ENCODE measurements around the gene FAM25G. TPM values are rescaled to one million over a fixed set of nuclear protein-coding genes. Genes with fewer than 3 reads are reported as not detected.
"Not testable (repeated sequence)": the region's sequence is repeated elsewhere in the genome, so short reads cannot be mapped to it uniquely, and the experiment has no call there.

The FAM25G gene
- total RNA-seq, 2 experiments from 2014 or later: not detected

- Mint-ChIP-seq H3K4me1 (no peaks in the 10 kb centered on the region), H3K9me3 (no peaks in the 10 kb centered on the region), H3K4me3 (no peak overlapping the region), H3K36me3 (ENCODE audit: low read depth) (no peaks in the 10 kb centered on the region), H3K27ac (no peak overlapping the region), H3K27me3 (peaks cover 14% of the 10 kb centered on the region)
- CTCF ChIA-PET: no interaction called here
- POLR2A ChIA-PET: no interaction called here
- no peak for DNase-seq
These were observed 34.5 kb downstream of the FAM25G start for GRCh38 chr10:47456794-47457527.

GRCh38 chr10:47456079-47456785 lies 35.3 kb downstream of the FAM25G start:
- ChIA-PET POLR2A (no interaction called here), CTCF (no interaction called here)
- peaks cover 14% of the 10 kb centered on the region for H3K27me3 Mint-ChIP-seq
- no peaks in the 10 kb centered on the region for H3K36me3 Mint-ChIP-seq (ENCODE audit: low read depth)
- no peak for DNase-seq
- H3K27ac Mint-ChIP-seq: no peak overlapping the region
- H3K4me3 Mint-ChIP-seq: no peak overlapping the region
- no peaks in the 10 kb centered on the region for H3K9me3 Mint-ChIP-seq
- no peaks in the 10 kb centered on the region for H3K4me1 Mint-ChIP-seq

GRCh38 chr10:47455350-47456078 lies 36.0 kb downstream of the FAM25G start:
- CTCF ChIA-PET; H3K4me1 Mint-ChIP-seq; H3K9me3 Mint-ChIP-seq; DNase-seq; H3K36me3 Mint-ChIP-seq (ENCODE audit: low read depth); H3K27ac Mint-ChIP-seq; H3K4me3 Mint-ChIP-seq; POLR2A ChIA-PET: not testable (repeated sequence)
- peaks cover 12% of the 10 kb centered on the region for H3K27me3 Mint-ChIP-seq

DNA sequence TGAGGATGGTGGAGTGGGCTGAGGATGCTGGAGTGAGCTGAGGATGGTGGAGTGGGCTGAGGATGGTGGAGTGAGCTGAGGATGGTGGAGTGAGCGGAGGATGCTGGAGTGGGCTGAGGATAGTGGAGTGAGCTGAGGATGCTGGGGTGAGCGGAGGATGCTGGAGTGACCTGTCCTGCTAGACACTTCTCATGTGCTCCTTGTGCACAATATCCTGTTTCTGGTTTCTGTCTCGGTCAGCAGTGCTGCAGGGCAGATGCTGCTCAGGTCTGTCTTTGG lies 36.8 kb downstream of the FAM25G start:
- Mint-ChIP-seq H3K27me3 (peaks cover 12% of the 10 kb centered on the region), H3K4me3 (no peak overlapping the region)

DNA sequence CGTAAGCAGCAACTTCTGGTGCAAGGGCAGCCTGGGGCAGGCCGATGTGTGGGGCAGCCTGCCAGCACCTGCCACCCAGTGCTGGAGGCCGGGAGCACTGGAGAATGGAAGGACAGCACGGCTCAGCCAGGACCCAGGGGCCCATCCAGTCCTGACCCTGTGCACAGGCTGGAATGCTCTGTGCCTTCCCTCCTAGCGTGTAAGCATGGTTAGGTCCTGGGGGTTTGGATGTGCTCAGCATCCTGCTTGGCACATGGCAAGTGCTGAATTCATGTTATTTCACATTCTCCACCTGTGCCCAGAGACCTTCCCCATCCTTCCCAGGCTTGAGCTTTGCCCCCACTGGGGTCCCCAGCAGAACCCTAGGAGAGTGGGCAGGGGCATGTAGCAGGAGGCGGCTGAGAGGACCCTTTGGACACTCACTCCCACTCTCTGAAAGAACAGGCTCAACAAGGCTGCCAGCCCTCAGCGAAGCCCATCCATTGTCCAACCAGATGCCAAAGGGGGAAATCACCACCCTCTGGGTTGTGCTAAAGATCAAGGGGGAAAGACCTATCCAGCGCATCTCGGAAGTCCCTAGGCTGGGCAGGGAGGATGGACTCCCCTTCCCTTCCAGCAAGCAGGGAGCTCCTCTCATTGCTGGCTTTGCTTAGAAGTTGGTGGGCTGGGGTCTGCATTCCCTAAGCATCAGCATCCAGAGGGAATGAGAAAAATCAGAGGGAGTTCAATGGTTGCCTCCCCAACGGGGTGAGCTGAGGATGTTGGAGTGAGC lies 37.3 kb downstream of the FAM25G start:
- POLR2A ChIA-PET: no interaction called here
- Mint-ChIP-seq H3K9me3 (no peaks in the 10 kb centered on the region), H3K4me1 (no peaks in the 10 kb centered on the region), H3K36me3 (ENCODE audit: low read depth) (no peaks in the 10 kb centered on the region), H3K4me3 (no peak overlapping the region), H3K27ac (no peak overlapping the region), H3K27me3 (peaks cover 9% of the 10 kb centered on the region)
- CTCF ChIA-PET: no interaction called here
- DNase-seq: no peak

More for the DNA sequence above, 36.8 kb downstream of the FAM25G start:
- ChIA-PET POLR2A (no interaction called here), CTCF (no interaction called here)
- DNase-seq: no peak
- Mint-ChIP-seq H3K4me1 (no peaks in the 10 kb centered on the region), H3K9me3 (no peaks in the 10 kb centered on the region), H3K27ac (no peak overlapping the region), H3K36me3 (ENCODE audit: low read depth) (no peaks in the 10 kb centered on the region)

DNA sequence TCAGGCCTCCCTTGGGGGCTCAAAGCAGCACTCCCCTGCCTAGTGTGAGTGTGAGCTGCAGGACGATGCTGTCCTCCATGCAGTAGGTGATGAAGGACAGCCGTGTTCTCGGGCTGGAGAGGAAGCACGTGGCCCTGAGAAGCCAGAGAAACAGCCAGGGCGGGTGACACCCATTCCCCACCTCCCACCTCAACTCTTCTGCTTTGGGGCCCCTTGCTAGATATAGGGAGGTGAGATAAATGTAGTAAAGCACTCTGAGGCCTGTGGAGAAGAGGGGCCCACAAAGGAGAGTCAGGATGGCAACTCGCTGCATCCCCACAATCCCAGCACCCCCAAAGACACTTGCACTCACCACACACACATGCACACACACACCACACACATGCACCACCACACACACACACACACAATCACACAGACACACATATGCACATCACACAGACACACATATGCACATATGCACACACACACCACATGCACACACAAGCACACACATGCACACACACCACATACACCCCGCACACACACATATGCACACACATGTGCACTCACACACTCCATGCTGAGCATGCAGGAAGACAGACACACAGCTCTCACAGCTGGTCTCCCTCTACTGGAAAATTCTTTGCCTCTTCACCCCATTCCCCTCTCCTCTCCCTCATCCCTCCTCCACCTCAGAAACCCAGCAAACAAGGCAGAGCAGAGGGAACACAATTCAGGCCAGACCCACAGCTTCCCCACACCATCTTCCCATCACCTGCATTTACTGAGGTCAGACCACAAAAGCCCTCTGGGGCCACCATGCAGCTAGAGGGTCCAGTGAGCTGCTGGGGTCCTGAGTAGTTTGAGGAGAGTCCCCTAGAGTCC lies 38.1 kb downstream of the FAM25G start:
- no peak overlapping the region for H3K4me3 Mint-ChIP-seq
- H3K9me3 Mint-ChIP-seq: no peaks in the 10 kb centered on the region
- POLR2A ChIA-PET: no interaction called here
- H3K36me3 Mint-ChIP-seq (ENCODE audit: low read depth): no peaks in the 10 kb centered on the region
- CTCF ChIA-PET: no interaction called here
- no peak overlapping the region for H3K27ac Mint-ChIP-seq
- no peak for DNase-seq
- peaks cover 3% of the 10 kb centered on the region for H3K4me1 Mint-ChIP-seq
- H3K27me3 Mint-ChIP-seq: peaks cover 5% of the 10 kb centered on the region

- POLR2A ChIA-PET: no interaction called here
- Mint-ChIP-seq H3K4me3 (no peak overlapping the region), H3K27me3 (peaks cover 5% of the 10 kb centered on the region), H3K27ac (no peak overlapping the region), H3K9me3 (no peaks in the 10 kb centered on the region), H3K36me3 (ENCODE audit: low read depth) (no peaks in the 10 kb centered on the region), H3K4me1 (peaks cover 4% of the 10 kb centered on the region)
- CTCF ChIA-PET: no interaction called here
- no peak for DNase-seq
These were observed 38.9 kb downstream of the FAM25G start for GRCh38 chr10:47452495-47453140.

GRCh38 chr10:47451998-47452494 lies 39.5 kb downstream of the FAM25G start:
- ChIA-PET POLR2A (no interaction called here), CTCF (no interaction called here)
- H3K27ac Mint-ChIP-seq: no peak overlapping the region
- DNase-seq: no peak
- no peak overlapping the region for H3K4me3 Mint-ChIP-seq
- H3K27me3 Mint-ChIP-seq: peaks cover 5% of the 10 kb centered on the region
- H3K9me3 Mint-ChIP-seq: no peaks in the 10 kb centered on the region
- H3K4me1 Mint-ChIP-seq: peaks cover 4% of the 10 kb centered on the region
- no peaks in the 10 kb centered on the region for H3K36me3 Mint-ChIP-seq (ENCODE audit: low read depth)

DNA sequence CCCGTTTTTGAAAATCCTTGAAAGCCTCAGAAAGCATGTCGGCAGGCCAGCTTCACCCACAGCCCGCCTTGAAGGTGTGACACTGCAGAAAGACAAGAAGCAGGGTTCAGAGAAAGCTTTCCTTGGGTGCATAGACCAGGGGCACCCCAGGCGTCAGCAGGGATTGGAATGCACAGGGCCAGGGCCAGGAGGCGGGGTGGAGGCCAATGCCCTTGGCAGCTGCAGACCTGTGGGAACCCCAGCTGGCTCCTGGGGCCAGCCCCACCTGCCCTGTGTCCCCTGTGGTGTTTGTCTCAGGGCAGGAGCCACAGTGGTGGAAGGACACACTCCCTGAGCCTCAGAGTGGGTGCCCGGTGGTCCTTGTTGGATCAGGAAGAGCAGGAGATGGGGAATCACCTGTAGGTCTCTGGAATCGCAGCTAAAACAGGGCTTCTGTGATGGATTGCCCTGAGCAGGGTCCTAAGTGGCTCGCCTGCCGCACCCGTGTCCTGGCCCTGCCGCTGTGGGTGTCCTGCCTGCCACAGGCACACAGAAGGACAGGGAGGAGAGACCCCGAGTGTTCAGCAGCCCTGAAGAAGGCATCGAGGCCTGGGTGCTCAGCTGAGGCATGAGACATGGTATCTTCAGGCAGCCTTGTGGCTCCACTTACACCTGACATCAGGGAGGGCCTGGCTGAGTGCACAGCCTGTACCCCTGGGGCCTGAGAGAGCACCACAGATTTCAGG lies 40.1 kb downstream of the FAM25G start:
- POLR2A ChIA-PET: no interaction called here
- peaks cover 4% of the 10 kb centered on the region for H3K4me1 Mint-ChIP-seq
- H3K9me3 Mint-ChIP-seq: no peaks in the 10 kb centered on the region
- no peaks in the 10 kb centered on the region for H3K36me3 Mint-ChIP-seq (ENCODE audit: low read depth)
- no peak overlapping the region for H3K27ac Mint-ChIP-seq
- peaks cover 5% of the 10 kb centered on the region for H3K27me3 Mint-ChIP-seq
- no peak overlapping the region for H3K4me3 Mint-ChIP-seq
- CTCF ChIA-PET: no interaction called here
- no peak for DNase-seq

DNA sequence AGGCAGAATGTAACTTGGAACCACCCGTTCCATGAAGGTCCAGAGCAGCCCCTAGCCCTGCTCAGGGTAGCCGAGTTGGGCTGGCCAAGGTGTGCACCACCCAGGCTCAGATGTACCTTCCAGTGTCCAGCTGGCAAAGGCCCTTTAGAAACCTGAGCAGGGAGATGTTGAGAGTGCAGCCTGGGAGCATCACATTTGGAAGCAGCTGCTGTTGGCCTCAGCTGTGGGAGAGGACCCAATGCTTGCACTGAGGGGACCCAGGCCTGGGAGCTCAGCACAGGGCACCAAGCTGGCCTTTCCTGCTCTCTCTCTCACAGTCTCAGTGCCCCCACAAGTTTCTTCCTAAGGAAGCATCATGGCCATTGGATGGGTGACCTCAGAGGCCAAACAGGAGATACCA lies 41.1 kb downstream of the FAM25G start:
- no peak overlapping the region for H3K4me3 Mint-ChIP-seq
- H3K4me1 Mint-ChIP-seq: peaks cover 4% of the 10 kb centered on the region
- H3K9me3 Mint-ChIP-seq: peaks cover 6% of the 10 kb centered on the region
- H3K27me3 Mint-ChIP-seq: peaks cover 5% of the 10 kb centered on the region
- no peak overlapping the region for H3K27ac Mint-ChIP-seq
- DNase-seq: no peak
- POLR2A ChIA-PET: no interaction called here
- CTCF ChIA-PET: interaction anchor here (1.2 kb wide), 1 partner anchor 18 kb away, joined by 3 read pairs; no protein-coding TSS in a partner anchor
- H3K36me3 Mint-ChIP-seq (ENCODE audit: low read depth): no peaks in the 10 kb centered on the region

GRCh38 chr10:47449979-47450378 lies 41.5 kb downstream of the FAM25G start:
- no peak for DNase-seq
- Mint-ChIP-seq H3K4me3 (no peak overlapping the region), H3K36me3 (ENCODE audit: low read depth) (no peaks in the 10 kb centered on the region), H3K4me1 (peaks cover 4% of the 10 kb centered on the region), H3K27me3 (peaks cover 5% of the 10 kb centered on the region), H3K9me3 (peaks cover 10% of the 10 kb centered on the region), H3K27ac (no peak overlapping the region)
- POLR2A ChIA-PET: no interaction called here
- CTCF ChIA-PET: interaction anchor here (1.2 kb wide), 1 partner anchor 17 kb away, joined by 3 read pairs; no protein-coding TSS in a partner anchor

Measured in activated CD4-positive, alpha-beta T cell treated with anti-CD3 and anti-CD28 coated beads, Interleukin-2, amount 10 ng/mL, durations not matched to agents 7 days and 5 days (primary cell).